Panc1 (cell line): ENCODE results near the gene ZNF12.
"Not testable (repeated sequence)": the region's sequence is repeated elsewhere in the genome, so short reads cannot be mapped to it uniquely, and the experiment has no call there.

Experiments
- POLR2AphosphoS5 ChIP-seq: IDR thresholded peaks from 2 replicates; pipeline ENCODE4 v1.6.1; 2012; ENCODE audit warnings: mild to moderate bottlenecking, low read depth, low read length, moderate library complexity
- TF ChIP-seq, protein P1 (sequence below): fragments of 450-650 bp; IDR thresholded peaks from 2 replicates; pipeline ENCODE4 v1.5.1; 2017; ENCODE audit warnings: mild to moderate bottlenecking

DNA sequence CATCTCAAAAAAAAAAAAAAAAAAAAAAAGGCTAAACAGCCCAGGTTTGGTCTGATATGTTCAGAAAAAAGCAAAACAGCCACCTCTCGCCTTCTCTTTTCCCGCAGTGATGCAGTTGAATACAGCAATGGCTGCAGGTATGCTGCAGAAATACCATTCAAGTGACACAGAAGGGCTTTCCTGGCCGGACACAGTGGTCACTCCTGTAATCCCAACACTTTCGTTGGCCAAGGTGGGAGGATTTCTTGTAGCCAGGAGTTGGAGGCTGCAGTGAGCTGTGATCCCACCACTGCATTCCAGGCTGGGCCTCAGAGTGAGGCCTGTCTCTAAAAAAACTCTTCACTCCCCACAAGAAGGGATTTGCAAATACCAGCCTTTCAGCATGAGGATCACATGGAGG, 17.6 kb upstream of the ZNF12 start:
- TF ChIP-seq, protein P1, sequence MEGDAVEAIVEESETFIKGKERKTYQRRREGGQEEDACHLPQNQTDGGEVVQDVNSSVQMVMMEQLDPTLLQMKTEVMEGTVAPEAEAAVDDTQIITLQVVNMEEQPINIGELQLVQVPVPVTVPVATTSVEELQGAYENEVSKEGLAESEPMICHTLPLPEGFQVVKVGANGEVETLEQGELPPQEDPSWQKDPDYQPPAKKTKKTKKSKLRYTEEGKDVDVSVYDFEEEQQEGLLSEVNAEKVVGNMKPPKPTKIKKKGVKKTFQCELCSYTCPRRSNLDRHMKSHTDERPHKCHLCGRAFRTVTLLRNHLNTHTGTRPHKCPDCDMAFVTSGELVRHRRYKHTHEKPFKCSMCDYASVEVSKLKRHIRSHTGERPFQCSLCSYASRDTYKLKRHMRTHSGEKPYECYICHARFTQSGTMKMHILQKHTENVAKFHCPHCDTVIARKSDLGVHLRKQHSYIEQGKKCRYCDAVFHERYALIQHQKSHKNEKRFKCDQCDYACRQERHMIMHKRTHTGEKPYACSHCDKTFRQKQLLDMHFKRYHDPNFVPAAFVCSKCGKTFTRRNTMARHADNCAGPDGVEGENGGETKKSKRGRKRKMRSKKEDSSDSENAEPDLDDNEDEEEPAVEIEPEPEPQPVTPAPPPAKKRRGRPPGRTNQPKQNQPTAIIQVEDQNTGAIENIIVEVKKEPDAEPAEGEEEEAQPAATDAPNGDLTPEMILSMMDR = not testable (repeated sequence)
- not testable (repeated sequence) for TF ChIP-seq POLR2AphosphoS5
